Testis (tissue), 2 donors: ENCODE data around the gene C20orf202.

Experiments
- CTCF ChIP-seq, 3 experiments: fragments of 450-650 bp in 2 of 3; fragments of 200-600 bp in 1 of 3; sonication (generic) in 1 of 3; IDR thresholded peaks; one replicate each; pipeline ENCODE4 v1.5.1; 2016 to 2019; ENCODE audit warnings: antibody characterized with exemption in 3 of 3, mild to moderate bottlenecking in 2 of 3, moderate library complexity in 1 of 3
- POLR2A ChIP-seq: fragments of 450-650 bp; IDR thresholded peaks from one replicate; pipeline ENCODE4 v1.6.1; 2017; ENCODE audit warnings: antibody characterized with exemption, mild to moderate bottlenecking, moderate library complexity

GRCh38 chr20:1188347-1188746, 14.9 kb upstream of the C20orf202 start:
- TF ChIP-seq POLR2A: no peak
- TF ChIP-seq CTCF (IDR thresholded peaks at IDR 0.05): no peak
